Measurements from ENCODE around the gene NDUFC2. TPM values are rescaled to one million over a fixed set of nuclear protein-coding genes. Genes with fewer than 3 reads are reported as not detected.

NDUFC2 gene
- total and polyA plus RNA-seq, 2 of the 8 experiments (the other 6 are each of a cell fraction or from before 2014, with no cell fraction given), result 216 to 356 TPM

DNA sequence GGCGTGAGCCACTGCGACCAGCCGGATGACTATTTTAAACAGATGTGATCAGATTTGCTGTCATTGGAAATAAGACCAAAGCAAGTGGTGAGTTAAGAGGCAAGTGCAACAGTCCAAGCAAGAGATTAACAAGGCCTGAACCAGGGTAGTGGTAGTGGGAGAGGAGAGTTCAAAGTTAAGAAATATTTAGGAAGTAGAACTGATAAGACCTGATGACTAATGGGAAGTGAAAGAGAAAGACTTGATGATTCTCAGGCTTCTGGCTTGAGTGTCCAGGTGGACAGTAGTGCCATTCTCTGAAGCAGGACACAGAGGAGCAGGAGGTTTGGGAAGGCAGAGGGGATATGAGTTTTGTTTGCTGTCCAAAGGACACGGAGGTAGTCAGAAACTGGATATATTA lies 7.2 kb downstream of the NDUFC2 start (continued):
- no peak for TF ChIP-seq SAP30 (IDR thresholded peaks at IDR 0.05; ENCODE audit: insufficient read depth, insufficient replicate concordance, low read length)
- no peak for TF ChIP-seq CBX8 (IDR thresholded peaks at IDR 0.05; ENCODE audit: borderline replicate concordance, low read depth, low read length)
- no peak for TF ChIP-seq RAD21 (IDR thresholded peaks at IDR 0.05 in 1 of 2, conservative IDR thresholded peaks at IDR 0.05 in 1 of 2; ENCODE audit: low read depth in 2 of 2, low read length in 2 of 2)
- no peak for TF ChIP-seq ZNF274 (IDR thresholded peaks at IDR 0.05; ENCODE audit: borderline replicate concordance, extremely low read depth, low read length)
- TF ChIP-seq SRF (IDR thresholded peaks at IDR 0.05; ENCODE audit: low read depth, low read length), result no peak

Data from H1 (cell line).